Glutamatergic neuron (in vitro differentiated cells): Measurements from ENCODE around the gene EXT2. TPM values are rescaled to one million over a fixed set of nuclear protein-coding genes. Genes with fewer than 3 reads are reported as not detected.

Source experiments
- DNase-seq: peaks from one replicate; pipeline ENCODE4 v3.0.0; 2022
- H3K27ac Mint-ChIP-seq: one replicate; pipeline ENCODE4 v1.8.0; 2020; ENCODE audit warnings: mild to moderate bottlenecking, mixed read lengths, inconsistent platforms; ENCODE audit not compliant: unreplicated experiment
- H3K27me3 Mint-ChIP-seq: one replicate; pipeline ENCODE4 v1.8.0; 2020; ENCODE audit warnings: mild to moderate bottlenecking, moderate library complexity, mixed read lengths, inconsistent platforms; ENCODE audit not compliant: unreplicated experiment
- H3K36me3 Mint-ChIP-seq: one replicate; pipeline ENCODE4 v1.8.0; 2020; ENCODE audit warnings: mild to moderate bottlenecking, mixed read lengths, inconsistent platforms; ENCODE audit not compliant: unreplicated experiment
- H3K4me1 Mint-ChIP-seq: one replicate; pipeline ENCODE4 v1.8.0; 2020; ENCODE audit warnings: mild to moderate bottlenecking, low read depth, mixed read lengths, inconsistent platforms; ENCODE audit not compliant: unreplicated experiment
- H3K4me3 Mint-ChIP-seq: one replicate; pipeline ENCODE4 v1.8.0; 2020; ENCODE audit warnings: mild to moderate bottlenecking, mixed read lengths, inconsistent platforms; ENCODE audit not compliant: unreplicated experiment
- H3K9me3 Mint-ChIP-seq: one replicate; pipeline ENCODE4 v1.8.0; 2020; ENCODE audit warnings: mild to moderate bottlenecking, moderate library complexity, mixed read lengths, inconsistent platforms; ENCODE audit not compliant: unreplicated experiment
- total RNA-seq: library from RNA; stranded (reverse); fragmentation: NEBNext Ultra II Directional; extraction: Animal tissue kit (Norgen Biotek cat#: 25700); gene quantifications from one replicate; pipeline ENCODE4 v1.2.1, GENCODE V29; 2021; ENCODE audit not compliant: unreplicated experiment
- TF ChIP-seq, protein P1 (sequence below): fragments of 200-600 bp; sonication (generic); IDR thresholded peaks from one replicate; pipeline ENCODE4 v1.5.0; 2021; ENCODE audit not compliant: partially characterized antibody, unreplicated experiment

The EXT2 gene
- total RNA-seq, 1 donor from 2014 or later: 46.3 TPM

DNA sequence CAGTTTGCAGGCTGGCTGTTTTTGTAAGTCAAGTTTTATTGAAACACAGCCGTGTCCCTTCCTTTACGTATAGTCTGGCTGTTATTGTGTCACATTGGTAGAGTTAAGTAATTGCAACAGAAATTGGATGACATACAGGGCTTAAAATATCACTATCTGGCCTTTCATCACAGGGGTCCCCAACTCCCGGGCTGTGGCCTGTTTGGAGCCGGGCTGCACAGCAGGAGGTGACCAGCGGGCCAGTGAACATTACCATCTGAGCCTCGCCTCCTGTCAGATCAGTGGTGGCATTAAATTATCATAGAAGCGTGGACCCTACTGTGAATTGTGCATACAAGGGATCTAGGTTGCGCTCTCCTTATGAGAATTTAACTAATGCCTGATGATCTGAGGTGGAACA lies 31.7 kb downstream of the EXT2 start:
- H3K4me3 Mint-ChIP-seq: no peak overlapping the region
- DNase-seq: no peak
- TF ChIP-seq, protein P1, sequence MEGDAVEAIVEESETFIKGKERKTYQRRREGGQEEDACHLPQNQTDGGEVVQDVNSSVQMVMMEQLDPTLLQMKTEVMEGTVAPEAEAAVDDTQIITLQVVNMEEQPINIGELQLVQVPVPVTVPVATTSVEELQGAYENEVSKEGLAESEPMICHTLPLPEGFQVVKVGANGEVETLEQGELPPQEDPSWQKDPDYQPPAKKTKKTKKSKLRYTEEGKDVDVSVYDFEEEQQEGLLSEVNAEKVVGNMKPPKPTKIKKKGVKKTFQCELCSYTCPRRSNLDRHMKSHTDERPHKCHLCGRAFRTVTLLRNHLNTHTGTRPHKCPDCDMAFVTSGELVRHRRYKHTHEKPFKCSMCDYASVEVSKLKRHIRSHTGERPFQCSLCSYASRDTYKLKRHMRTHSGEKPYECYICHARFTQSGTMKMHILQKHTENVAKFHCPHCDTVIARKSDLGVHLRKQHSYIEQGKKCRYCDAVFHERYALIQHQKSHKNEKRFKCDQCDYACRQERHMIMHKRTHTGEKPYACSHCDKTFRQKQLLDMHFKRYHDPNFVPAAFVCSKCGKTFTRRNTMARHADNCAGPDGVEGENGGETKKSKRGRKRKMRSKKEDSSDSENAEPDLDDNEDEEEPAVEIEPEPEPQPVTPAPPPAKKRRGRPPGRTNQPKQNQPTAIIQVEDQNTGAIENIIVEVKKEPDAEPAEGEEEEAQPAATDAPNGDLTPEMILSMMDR: no peak
- no peaks in the 10 kb centered on the region for H3K36me3 Mint-ChIP-seq
- H3K27me3 Mint-ChIP-seq: no peaks in the 10 kb centered on the region
- H3K4me1 Mint-ChIP-seq: no peaks in the 10 kb centered on the region
- H3K27ac Mint-ChIP-seq: no peak overlapping the region
- H3K9me3 Mint-ChIP-seq: no peaks in the 10 kb centered on the region

DNA sequence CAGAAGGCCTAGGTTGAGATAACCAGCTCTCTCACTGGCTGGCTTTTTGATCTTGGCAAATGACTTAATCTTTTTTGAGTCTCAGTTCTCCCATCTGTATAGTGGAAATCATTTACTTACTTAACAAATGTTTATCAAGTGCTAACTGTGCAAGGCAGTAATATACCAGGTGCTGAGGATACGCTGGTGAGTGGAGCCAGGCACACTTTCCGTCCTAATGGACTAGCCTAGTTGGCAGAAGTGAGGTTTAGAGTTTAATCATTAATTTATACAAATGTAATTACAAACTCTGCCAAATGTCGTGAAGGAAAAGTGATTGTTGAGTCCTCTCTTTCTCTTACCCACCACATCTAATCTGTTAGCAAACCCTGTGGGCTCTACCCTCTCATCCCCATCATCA lies 33.3 kb downstream of the EXT2 start:
- Mint-ChIP-seq H3K4me3 (no peak overlapping the region), H3K9me3 (no peaks in the 10 kb centered on the region), H3K36me3 (no peaks in the 10 kb centered on the region), H3K4me1 (no peaks in the 10 kb centered on the region), H3K27ac (no peak overlapping the region), H3K27me3 (no peaks in the 10 kb centered on the region)
- DNase-seq: no peak
- TF ChIP-seq, protein P1: no peak

DNA sequence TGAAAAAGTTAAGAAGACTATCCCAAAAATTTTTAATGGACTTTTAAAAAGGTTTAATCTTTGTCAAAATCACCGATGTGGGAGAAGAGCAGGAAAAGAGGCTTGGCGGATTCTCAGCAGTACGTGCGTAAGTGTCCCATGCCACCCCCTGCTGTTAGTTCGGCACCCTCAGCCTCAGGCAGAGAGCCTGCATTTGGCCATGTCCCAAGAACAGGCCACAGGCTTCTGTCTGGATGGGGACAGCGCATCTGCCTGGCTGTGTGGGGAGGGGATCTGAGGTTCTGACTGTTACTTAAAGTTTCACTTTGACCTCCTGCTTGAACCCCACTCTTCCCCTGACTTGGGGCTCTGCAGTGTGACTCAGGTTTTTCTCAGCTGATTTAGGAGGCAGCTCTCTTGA lies 35.3 kb downstream of the EXT2 start:
- Mint-ChIP-seq H3K27ac (no peak overlapping the region), H3K9me3 (no peaks in the 10 kb centered on the region), H3K4me1 (no peaks in the 10 kb centered on the region), H3K4me3 (no peak overlapping the region), H3K27me3 (no peaks in the 10 kb centered on the region), H3K36me3 (no peaks in the 10 kb centered on the region)
- TF ChIP-seq, protein P1: no peak
- DNase-seq: no peak

DNA sequence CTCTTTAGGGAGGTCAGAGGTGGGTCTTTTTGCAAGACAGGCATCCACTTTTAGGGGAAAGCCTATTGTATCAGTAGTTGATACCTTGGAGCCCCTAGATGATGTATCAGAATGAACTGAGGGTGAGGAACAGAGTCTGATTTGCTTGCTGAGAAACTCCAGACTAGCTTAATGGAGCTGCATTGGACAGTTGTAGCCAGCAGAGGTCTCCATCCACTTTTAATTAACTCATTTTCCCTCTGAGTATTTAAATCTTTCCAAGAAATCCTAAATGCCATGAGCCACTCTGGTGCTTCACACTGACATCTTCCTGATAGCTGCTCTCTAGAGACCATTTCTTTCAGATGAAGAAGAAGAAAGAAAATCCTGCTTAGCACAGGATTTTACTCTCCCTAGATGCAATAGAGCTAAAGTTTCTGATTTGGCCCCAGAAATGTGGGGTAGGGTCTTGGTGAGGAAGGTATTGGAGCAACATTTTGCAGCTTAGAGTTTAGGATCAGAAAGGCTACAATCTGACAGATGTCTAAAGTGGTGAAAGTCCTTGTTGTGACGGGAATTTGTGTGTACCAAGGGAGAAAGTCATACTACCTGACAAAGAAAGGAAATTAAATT lies 38.0 kb downstream of the EXT2 start:
- no peaks in the 10 kb centered on the region for H3K27me3 Mint-ChIP-seq
- no peaks in the 10 kb centered on the region for H3K36me3 Mint-ChIP-seq
- H3K9me3 Mint-ChIP-seq: no peaks in the 10 kb centered on the region
- H3K4me3 Mint-ChIP-seq: no peak overlapping the region
- TF ChIP-seq, protein P1: peak; percentile 68
- DNase-seq: no peak
- no peak overlapping the region for H3K27ac Mint-ChIP-seq
- H3K4me1 Mint-ChIP-seq: no peaks in the 10 kb centered on the region

DNA sequence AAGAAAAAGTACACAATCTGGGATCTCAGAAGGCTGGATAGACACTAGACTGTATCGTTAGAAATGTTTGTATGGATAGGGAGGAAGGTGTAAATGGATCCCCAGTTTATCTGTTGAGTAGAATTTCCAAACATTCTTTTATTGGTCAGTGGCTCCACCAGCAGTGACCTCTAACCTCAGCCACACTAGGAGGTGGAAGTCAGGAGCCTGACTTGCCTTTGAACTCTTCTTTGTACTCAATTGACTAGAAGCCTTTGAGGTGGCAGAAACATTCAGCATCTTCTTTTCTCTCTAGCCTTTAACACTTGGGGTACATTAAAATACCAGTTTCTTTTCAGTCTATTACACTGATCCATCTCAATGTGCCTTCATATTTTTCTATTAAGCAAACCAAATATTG lies 39.1 kb downstream of the EXT2 start:
- no peaks in the 10 kb centered on the region for H3K27me3 Mint-ChIP-seq
- TF ChIP-seq, protein P1: no peak
- no peak overlapping the region for H3K27ac Mint-ChIP-seq
- DNase-seq: no peak
- H3K4me3 Mint-ChIP-seq: no peak overlapping the region
- no peaks in the 10 kb centered on the region for H3K36me3 Mint-ChIP-seq
- peaks cover 4% of the 10 kb centered on the region for H3K4me1 Mint-ChIP-seq
- no peaks in the 10 kb centered on the region for H3K9me3 Mint-ChIP-seq
